Activated CD8-positive, alpha-beta T cell treated with anti-CD3 and anti-CD28 coated beads for 36 hours (primary cell): ENCODE data around the gene SLC2A13. TPM values are rescaled to one million over a fixed set of nuclear protein-coding genes. Genes with fewer than 3 reads are reported as not detected.
"Not testable (repeated sequence)": the region's sequence is repeated elsewhere in the genome, so short reads cannot be mapped to it uniquely, and the experiment has no call there.

ENCODE experiments used
- ATAC-seq: fragments of 200-7000 bp; cut with Tn5 transposase; one replicate; pipeline ENCODE4 v1.10.0; 2021; ENCODE audit warnings: mild to moderate bottlenecking, moderate library complexity
- CTCF ChIA-PET: fragments of 350-600 bp; sonication (Branson Sonifier 250); formaldehyde crosslinking; loops from one replicate; lab custom pipeline; 2021; ENCODE audit warnings: antibody characterized with exemption; lab: Charles Lee
- POLR2A ChIA-PET: fragments of 350-600 bp; sonication (Branson Sonifier 250); formaldehyde crosslinking; loops from one replicate; lab custom pipeline; 2021; ENCODE audit warnings: antibody characterized with exemption; lab: Charles Lee
- DNase-seq: peaks from one replicate; pipeline ENCODE4 v3.0.0-alpha.2; 2020
- H3K27ac Mint-ChIP-seq: one replicate; pipeline ENCODE4 v1.8.0; 2021; ENCODE audit warnings: mild to moderate bottlenecking, mixed read lengths
- H3K27me3 Mint-ChIP-seq: one replicate; pipeline ENCODE4 v1.8.0; 2021; ENCODE audit warnings: mixed read lengths
- H3K36me3 Mint-ChIP-seq: one replicate; pipeline ENCODE4 v1.8.0; 2021; ENCODE audit warnings: low read depth, mixed read lengths
- H3K4me1 Mint-ChIP-seq: one replicate; pipeline ENCODE4 v1.8.0; 2021; ENCODE audit warnings: low read depth, mixed read lengths
- H3K4me3 Mint-ChIP-seq: one replicate; pipeline ENCODE4 v1.8.0; 2021; ENCODE audit warnings: mild to moderate bottlenecking, moderate library complexity, mixed read lengths
- H3K9me3 Mint-ChIP-seq: one replicate; pipeline ENCODE4 v1.8.0; 2021; ENCODE audit warnings: mixed read lengths
- intact Hi-C: fragments of 100-400 bp; cut with micrococcal nuclease; formaldehyde crosslinking; loops from one replicate; pipeline ENCODE4 v1.10.0; 2022
- total RNA-seq, 2 experiments: library from RNA; stranded (reverse); gene quantifications; one replicate each; pipeline ENCODE4 v1.2.3, GENCODE V29; 2021
- TF ChIP-seq, protein P1 (sequence below): fragments of 200-600 bp; IDR thresholded peaks from one replicate; pipeline ENCODE4 v1.8.0; 2022; ENCODE audit warnings: antibody characterized with exemption, mild to moderate bottlenecking

The SLC2A13 gene
- total RNA-seq, 2 experiments from 2014 or later = 9.0 to 9.3 TPM

DNA sequence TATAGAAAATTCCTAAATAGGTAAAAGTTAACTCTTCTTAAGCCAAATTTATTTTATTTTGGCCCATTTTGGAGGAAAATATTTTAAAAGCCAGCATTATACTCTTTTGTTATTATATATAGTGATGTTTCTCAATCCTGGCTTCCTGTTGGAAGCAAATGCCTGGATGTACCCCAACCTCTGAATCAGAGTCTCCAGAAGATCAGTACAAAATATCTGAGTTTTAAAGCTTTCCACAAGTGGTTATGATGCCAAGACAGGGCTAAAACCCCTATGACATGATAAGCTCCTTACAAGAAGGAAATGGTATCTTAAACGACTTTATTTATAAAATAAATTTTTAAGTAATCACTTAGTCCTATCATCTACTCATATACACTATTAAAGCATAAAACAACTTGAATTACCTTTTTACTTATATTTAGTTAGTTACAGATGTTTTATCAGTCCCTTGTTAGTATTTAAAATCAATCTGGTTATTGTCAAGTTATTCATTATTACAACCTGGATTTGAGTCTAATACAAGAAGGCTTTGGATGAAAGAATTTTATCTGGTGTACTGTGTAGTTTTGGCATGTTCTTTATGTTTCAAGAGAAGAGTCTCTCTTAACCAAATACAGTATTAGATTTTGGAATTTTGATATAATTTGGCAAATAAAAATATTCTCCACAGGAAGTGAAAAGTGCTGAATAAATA is 238.1 kb downstream of the SLC2A13 start:
- H3K36me3 Mint-ChIP-seq = peaks cover 6% of the 10 kb centered on the region
- no peaks in the 10 kb centered on the region for H3K9me3 Mint-ChIP-seq
- no peak overlapping the region for H3K27ac Mint-ChIP-seq
- CTCF ChIA-PET = no interaction called here
- intact Hi-C loops = no loop called here
- H3K4me1 Mint-ChIP-seq = no peaks in the 10 kb centered on the region
- TF ChIP-seq, protein P1, sequence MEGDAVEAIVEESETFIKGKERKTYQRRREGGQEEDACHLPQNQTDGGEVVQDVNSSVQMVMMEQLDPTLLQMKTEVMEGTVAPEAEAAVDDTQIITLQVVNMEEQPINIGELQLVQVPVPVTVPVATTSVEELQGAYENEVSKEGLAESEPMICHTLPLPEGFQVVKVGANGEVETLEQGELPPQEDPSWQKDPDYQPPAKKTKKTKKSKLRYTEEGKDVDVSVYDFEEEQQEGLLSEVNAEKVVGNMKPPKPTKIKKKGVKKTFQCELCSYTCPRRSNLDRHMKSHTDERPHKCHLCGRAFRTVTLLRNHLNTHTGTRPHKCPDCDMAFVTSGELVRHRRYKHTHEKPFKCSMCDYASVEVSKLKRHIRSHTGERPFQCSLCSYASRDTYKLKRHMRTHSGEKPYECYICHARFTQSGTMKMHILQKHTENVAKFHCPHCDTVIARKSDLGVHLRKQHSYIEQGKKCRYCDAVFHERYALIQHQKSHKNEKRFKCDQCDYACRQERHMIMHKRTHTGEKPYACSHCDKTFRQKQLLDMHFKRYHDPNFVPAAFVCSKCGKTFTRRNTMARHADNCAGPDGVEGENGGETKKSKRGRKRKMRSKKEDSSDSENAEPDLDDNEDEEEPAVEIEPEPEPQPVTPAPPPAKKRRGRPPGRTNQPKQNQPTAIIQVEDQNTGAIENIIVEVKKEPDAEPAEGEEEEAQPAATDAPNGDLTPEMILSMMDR = no peak
- no peak overlapping the region for H3K4me3 Mint-ChIP-seq
- ATAC-seq = no peak
- no peaks in the 10 kb centered on the region for H3K27me3 Mint-ChIP-seq
- no peak for DNase-seq
- POLR2A ChIA-PET = no interaction called here

DNA sequence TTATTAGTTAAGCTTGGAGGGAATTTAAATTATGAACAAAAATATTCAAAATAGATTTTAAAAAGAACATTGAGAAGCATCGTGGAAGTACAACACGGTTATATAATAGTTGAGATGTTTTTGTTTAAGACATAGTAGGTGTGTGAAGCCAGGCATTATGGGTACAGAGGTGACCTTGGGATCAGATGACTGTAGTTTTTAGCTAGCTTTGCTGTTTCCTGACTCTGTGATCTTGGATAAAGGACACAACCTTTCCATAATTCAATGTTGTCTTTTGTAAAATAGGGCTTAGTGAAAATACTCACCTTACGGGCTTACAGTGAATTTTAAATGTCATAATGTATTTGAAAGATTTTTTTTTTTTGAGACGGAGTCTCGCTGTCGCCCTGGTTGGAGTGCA is 239.7 kb downstream of the SLC2A13 start:
- intact Hi-C loops = no loop called here
- CTCF ChIA-PET = no interaction called here
- no peak overlapping the region for H3K27ac Mint-ChIP-seq
- no peaks in the 10 kb centered on the region for H3K4me1 Mint-ChIP-seq
- peaks cover 6% of the 10 kb centered on the region for H3K36me3 Mint-ChIP-seq
- no peak for DNase-seq
- TF ChIP-seq, protein P1 = no peak
- POLR2A ChIA-PET = no interaction called here
- no peaks in the 10 kb centered on the region for H3K27me3 Mint-ChIP-seq
- ATAC-seq = no peak
- H3K9me3 Mint-ChIP-seq = no peaks in the 10 kb centered on the region
- no peak overlapping the region for H3K4me3 Mint-ChIP-seq

DNA sequence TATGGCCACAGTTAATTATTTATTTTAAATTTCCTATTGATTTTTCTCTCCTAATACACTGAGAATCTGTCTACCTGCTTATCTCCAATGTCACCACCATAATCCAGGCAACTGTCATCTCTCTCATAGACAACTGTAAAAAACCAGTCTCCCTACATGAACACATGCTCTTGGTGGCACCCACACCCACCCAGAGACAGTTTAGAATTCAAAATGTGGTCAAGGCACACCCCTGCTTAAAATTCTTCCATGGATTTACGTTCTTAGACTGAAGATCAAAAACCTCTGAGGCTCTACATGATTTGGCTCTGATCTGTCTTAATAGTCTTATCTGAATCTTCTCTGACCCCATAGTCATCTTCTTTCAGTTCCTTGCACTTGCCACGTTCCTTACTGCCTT is 245.2 kb downstream of the SLC2A13 start:
- no peak for DNase-seq
- Mint-ChIP-seq H3K27ac (no peak overlapping the region), H3K36me3 (peaks cover 8% of the 10 kb centered on the region), H3K4me1 (no peaks in the 10 kb centered on the region), H3K27me3 (no peaks in the 10 kb centered on the region), H3K9me3 (no peaks in the 10 kb centered on the region), H3K4me3 (no peak overlapping the region)
- TF ChIP-seq, protein P1 = no peak
- CTCF ChIA-PET = no interaction called here
- intact Hi-C loops = no loop called here
- ATAC-seq = no peak
- POLR2A ChIA-PET = no interaction called here

DNA sequence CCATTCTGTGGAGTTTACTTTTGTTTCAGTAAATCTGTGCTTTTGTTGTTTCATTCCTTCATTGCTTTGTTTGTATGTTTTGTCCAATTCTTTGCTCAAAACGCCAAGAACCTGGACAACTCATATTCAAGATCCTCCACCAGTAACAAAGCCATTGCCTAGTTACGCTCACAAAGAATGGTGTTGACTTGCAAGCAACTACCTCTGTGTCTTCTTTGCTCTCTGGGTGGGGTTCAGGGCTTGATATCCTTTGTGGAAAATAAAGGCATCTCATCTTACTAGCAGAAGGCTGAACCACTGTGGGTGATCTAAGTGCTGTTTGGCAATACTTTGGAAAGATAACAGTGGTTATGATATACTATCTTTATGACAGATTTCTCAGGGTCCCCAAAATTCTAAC is 252.9 kb downstream of the SLC2A13 start:
- TF ChIP-seq, protein P1 = no peak
- Mint-ChIP-seq H3K4me1 (no peaks in the 10 kb centered on the region), H3K4me3 (no peak overlapping the region), H3K36me3 (no peaks in the 10 kb centered on the region), H3K27me3 (no peaks in the 10 kb centered on the region), H3K9me3 (no peaks in the 10 kb centered on the region), H3K27ac (no peak overlapping the region)
- ATAC-seq (no peak), DNase-seq (no peak)
- intact Hi-C loops = no loop called here
- CTCF ChIA-PET = no interaction called here
- POLR2A ChIA-PET = no interaction called here

DNA sequence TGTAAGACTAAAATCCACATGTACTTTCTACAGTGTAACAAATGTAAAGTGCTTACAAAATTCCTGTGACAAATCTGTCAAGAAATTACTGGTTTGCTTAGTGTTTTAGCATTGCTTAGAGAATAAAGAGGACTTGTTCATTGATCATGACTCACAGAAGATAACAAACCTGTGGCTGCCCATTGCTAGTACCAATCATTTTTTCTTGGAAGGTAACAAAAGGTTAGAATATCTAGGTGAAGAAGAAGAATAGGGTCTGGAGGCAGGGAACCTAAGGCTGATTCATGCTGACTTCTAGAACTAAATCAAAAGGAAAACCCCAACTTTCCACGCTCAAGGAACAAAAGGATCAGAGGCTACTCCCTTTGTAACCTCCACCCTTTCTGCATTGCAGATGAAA is 253.5 kb downstream of the SLC2A13 start:
- DNase-seq = no peak
- CTCF ChIA-PET = no interaction called here
- H3K27me3 Mint-ChIP-seq = no peaks in the 10 kb centered on the region
- H3K36me3 Mint-ChIP-seq = no peaks in the 10 kb centered on the region
- no peak for ATAC-seq
- TF ChIP-seq, protein P1 = no peak
- no peak overlapping the region for H3K27ac Mint-ChIP-seq
- no peak overlapping the region for H3K4me3 Mint-ChIP-seq
- H3K4me1 Mint-ChIP-seq = no peaks in the 10 kb centered on the region
- intact Hi-C loops = no loop called here
- H3K9me3 Mint-ChIP-seq = no peaks in the 10 kb centered on the region
- POLR2A ChIA-PET = no interaction called here

DNA sequence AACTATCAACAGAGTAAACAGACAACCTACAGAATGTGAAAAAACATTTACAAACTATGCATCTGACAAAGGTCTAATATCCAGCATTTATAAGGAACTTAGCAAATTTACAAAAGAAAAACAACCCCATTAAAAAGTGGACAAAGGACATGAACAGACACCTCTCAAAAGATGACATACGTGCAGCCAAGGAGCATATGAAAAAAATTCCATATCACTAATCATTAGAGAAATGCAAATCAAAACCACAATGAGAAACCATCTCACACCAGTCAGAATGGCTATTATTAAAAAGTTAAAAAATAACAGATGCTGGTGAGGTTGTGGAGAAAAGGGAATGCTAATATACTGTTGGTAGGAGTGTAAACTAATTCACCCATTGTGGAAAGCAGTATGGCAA is 257.7 kb downstream of the SLC2A13 start:
- CTCF ChIA-PET = interaction anchor here (0.7 to 1.0 kb wide), 2 partner anchors 42 to 89 kb away, joined by 3 read pairs; no protein-coding TSS in a partner anchor
- H3K27ac Mint-ChIP-seq, H3K36me3 Mint-ChIP-seq, H3K9me3 Mint-ChIP-seq, intact Hi-C loops, H3K4me3 Mint-ChIP-seq, DNase-seq, ATAC-seq, H3K27me3 Mint-ChIP-seq, H3K4me1 Mint-ChIP-seq, POLR2A ChIA-PET: not testable (repeated sequence)
